Endothelial cell of umbilical vein (primary cell): Measurements from ENCODE around the gene CMSS1.

ENCODE experiments used
- EZH2 ChIP-seq: IDR thresholded peaks from 2 replicates; pipeline ENCODE4 v1.6.1; 2012; ENCODE audit warnings: borderline replicate concordance, low read depth, mild to moderate bottlenecking, moderate library complexity, low read length, inconsistent platforms; ENCODE audit not compliant: severe bottlenecking
- FOS ChIP-seq: IDR thresholded peaks from 2 replicates; pipeline ENCODE4 v1.6.1; 2011; ENCODE audit warnings: mild to moderate bottlenecking, low read length, moderate library complexity, borderline replicate concordance; ENCODE audit not compliant: insufficient read depth
- GATA2 ChIP-seq: IDR thresholded peaks from 2 replicates; pipeline ENCODE4 v1.7.0; 2011; ENCODE audit warnings: low read depth, mild to moderate bottlenecking, moderate library complexity, mixed read lengths, low read length; ENCODE audit not compliant: insufficient read length, insufficient read depth
- JUN ChIP-seq: IDR thresholded peaks from 2 replicates; pipeline ENCODE4 v1.6.1; 2011; ENCODE audit warnings: borderline replicate concordance, low read depth; ENCODE audit not compliant: insufficient read length, insufficient read depth
- MYC ChIP-seq: IDR thresholded peaks from one replicate; pipeline ENCODE4 v1.6.1; 2011; ENCODE audit warnings: mild to moderate bottlenecking, low read depth, low read length
- POLR2A ChIP-seq: IDR thresholded peaks from 2 replicates; pipeline ENCODE4 v1.6.1; 2012; ENCODE audit warnings: low read depth, mild to moderate bottlenecking, control low read depth, low read length
- POLR2AphosphoS5 ChIP-seq: IDR thresholded peaks from 2 replicates; pipeline ENCODE4 v1.6.1; 2012; ENCODE audit warnings: low read depth, mild to moderate bottlenecking, control low read depth, low read length, moderate library complexity; ENCODE audit not compliant: insufficient read depth
- TF ChIP-seq, protein P1 (sequence below), 2 donors: IDR thresholded peaks; 1 replicate in 1 of 2; 2 replicates in 1 of 2; pipeline ENCODE4 v1.5.1; 2011; ENCODE audit warnings: low read length in 2 of 2, mild to moderate bottlenecking in 2 of 2, moderate library complexity in 2 of 2, control low read depth in 1 of 2, inconsistent platforms in 1 of 2, low read depth in 1 of 2; ENCODE audit not compliant: insufficient read depth in 1 of 2; ENCODE audit errors: extremely low read depth in 1 of 2
- TF ChIP-seq, protein P2 (sequence below): IDR thresholded peaks from 2 replicates; pipeline ENCODE4 v1.6.1; 2011; ENCODE audit not compliant: insufficient read depth, insufficient read length

DNA sequence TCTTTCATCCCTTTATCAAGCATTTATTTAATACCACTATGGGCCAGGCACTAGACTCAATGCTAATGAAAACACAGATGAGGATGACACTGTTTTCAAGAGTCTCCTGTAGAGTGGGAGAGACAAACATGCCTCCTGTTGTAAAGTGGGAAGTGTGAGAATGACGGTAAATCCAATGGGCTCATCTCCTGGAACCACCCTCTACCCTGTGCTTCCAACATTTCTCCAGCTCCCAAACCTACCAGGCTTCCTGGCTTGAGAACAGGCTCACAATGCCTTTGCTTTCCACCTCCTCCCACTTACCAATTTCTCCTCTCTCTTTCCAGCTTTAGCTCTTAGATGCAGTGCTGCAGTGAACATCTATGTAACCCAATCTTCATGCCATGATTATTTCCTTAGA lies 389.0 kb downstream of the CMSS1 start:
- TF ChIP-seq, protein P1, sequence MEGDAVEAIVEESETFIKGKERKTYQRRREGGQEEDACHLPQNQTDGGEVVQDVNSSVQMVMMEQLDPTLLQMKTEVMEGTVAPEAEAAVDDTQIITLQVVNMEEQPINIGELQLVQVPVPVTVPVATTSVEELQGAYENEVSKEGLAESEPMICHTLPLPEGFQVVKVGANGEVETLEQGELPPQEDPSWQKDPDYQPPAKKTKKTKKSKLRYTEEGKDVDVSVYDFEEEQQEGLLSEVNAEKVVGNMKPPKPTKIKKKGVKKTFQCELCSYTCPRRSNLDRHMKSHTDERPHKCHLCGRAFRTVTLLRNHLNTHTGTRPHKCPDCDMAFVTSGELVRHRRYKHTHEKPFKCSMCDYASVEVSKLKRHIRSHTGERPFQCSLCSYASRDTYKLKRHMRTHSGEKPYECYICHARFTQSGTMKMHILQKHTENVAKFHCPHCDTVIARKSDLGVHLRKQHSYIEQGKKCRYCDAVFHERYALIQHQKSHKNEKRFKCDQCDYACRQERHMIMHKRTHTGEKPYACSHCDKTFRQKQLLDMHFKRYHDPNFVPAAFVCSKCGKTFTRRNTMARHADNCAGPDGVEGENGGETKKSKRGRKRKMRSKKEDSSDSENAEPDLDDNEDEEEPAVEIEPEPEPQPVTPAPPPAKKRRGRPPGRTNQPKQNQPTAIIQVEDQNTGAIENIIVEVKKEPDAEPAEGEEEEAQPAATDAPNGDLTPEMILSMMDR (IDR thresholded peaks at IDR 0.05; ENCODE audit: extremely low read depth in 1 of 2, insufficient read depth in 1 of 2, low read depth in 1 of 2, low read length in 2 of 2), result no peak
- TF ChIP-seq POLR2AphosphoS5 (no peak), POLR2A (no peak), EZH2 (no peak), JUN (no peak), GATA2 (no peak), FOS (no peak), MYC (no peak)
- TF ChIP-seq, protein P2, sequence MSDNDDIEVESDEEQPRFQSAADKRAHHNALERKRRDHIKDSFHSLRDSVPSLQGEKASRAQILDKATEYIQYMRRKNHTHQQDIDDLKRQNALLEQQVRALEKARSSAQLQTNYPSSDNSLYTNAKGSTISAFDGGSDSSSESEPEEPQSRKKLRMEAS, result no peak
